ENCODE measurements around the gene SMOC2.

Gene SMOC2

DNA sequence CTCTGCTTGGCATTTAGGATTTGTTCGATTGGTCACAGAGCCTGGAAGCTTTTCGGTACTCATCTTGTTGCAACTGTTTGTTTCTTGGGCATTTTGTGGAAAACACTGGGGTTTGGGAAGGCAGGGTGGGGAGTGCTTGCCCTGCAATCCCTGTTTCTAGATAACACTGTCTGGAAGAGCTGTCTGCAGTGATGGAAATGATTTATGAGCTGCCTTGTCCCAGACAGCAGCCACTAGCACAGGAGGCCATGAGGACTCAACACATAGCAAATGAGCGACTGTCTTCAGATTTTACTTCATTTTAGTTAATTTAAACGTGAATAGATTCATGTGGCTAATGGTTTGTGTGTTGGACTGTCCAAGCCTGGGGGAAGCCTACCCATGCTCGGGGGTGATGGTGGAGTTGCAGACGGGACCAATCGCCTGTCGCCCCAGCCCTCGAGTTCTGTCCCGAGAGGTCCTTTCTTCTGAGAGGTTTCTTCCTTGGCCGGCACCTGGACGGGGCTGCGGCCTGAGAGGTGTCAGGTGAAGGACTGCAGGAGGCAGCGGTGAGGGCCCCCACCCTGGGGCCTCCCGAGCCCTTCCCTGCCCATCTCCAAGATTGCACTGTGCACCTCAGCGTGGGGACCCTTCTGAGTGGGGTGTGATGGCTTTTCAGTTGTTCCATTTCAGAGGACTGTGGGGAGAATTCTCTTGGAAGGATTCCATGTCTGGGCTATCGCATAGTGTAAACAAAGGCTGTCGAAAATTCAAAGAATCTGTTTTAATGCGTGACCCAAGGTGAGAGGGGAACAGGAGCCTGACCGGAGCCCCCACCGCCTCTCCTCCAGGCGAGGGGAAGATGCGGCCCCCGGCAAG, 55.4 kb downstream of the SMOC2 start:
- no peaks in the 10 kb centered on the region for H3K4me1 ChIP-seq (ENCODE audit: control insufficient read depth, insufficient read depth, low read length)
- POLR2A ChIA-PET: interaction anchor here (0.5 kb wide), 1 partner anchor 104 kb away, joined by 4 read pairs; no protein-coding TSS in a partner anchor
- H3K9me3 ChIP-seq (ENCODE audit: control insufficient read depth, insufficient read depth, low read depth, low read length): no peaks in the 10 kb centered on the region
- CTCF ChIA-PET: interaction anchor here (0.6 to 0.9 kb wide), 3 partner anchors 34 to 126 kb away, joined by 3 read pairs; no protein-coding TSS in a partner anchor
- no peak overlapping the region for H3K27ac ChIP-seq (ENCODE audit: extremely low read depth, low read depth, low read length)
- TF ChIP-seq ZNF549 (tag by site-specific recombination; IDR thresholded peaks at IDR 0.05): no peak
- TF ChIP-seq SP7 (tag by site-specific recombination; IDR thresholded peaks at IDR 0.05): no peak
- TF ChIP-seq ZNF785 (tag by site-specific recombination; IDR thresholded peaks at IDR 0.05): no peak
- no peak for TF ChIP-seq ZBTB6 (tag by site-specific recombination; IDR thresholded peaks at IDR 0.05)
- no peak for TF ChIP-seq ZNF600 (tag by site-specific recombination; IDR thresholded peaks at IDR 0.05)
- TF ChIP-seq, protein P1, sequence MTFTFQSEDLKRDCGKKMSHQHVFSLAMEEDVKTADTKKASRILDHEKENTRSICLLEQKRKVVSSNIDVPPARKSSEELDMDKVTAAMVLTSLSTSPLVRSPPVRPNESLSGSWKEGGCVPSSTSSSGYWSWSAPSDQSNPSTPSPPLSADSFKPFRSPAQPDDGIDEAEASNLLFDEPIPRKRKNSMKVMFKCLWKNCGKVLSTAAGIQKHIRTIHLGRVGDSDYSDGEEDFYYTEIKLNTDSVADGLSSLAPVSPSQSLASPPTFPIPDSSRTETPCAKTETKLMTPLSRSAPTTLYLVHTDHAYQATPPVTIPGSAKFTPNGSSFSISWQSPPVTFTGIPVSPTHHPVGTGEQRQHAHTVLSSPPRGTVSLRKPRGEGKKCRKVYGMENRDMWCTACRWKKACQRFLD (tag by site-specific recombination; IDR thresholded peaks at IDR 0.05): no peak
- no peak for TF ChIP-seq ZNF169 (tag by site-specific recombination; IDR thresholded peaks at IDR 0.05)
- no peak for TF ChIP-seq ZNF768 (tag by site-specific recombination; IDR thresholded peaks at IDR 0.05)
- no peak for TF ChIP-seq ZNF571 (tag by site-specific recombination; IDR thresholded peaks at IDR 0.05)
- H3K4me3 ChIP-seq (ENCODE audit: low read depth, low read length): no peak overlapping the region
- no peaks in the 10 kb centered on the region for H3K36me3 ChIP-seq (ENCODE audit: control insufficient read depth in 2 of 2, insufficient read depth in 1 of 2, low read length in 2 of 2)

DNA sequence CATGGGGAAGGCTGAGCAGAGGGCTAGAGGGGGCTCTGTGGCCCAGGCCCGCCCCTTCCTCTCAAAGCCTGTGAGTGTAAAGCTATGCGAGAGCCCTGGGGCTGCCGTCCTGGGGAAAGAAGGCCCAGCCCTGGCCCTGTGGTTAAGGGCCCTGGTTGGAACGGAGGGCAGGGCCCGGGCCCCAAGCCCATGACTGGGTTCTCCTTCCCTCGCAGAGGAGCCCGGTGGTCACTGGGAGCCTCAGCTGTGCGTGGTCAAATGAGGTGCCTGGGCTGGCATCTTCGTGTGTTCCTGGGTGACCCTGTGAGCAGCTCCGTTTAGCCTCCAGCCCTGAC, 56.0 kb downstream of the SMOC2 start:
- Histone ChIP-seq H3K27ac (ENCODE audit: extremely low read depth, low read depth, low read length) (no peak overlapping the region), H3K9me3 (ENCODE audit: control insufficient read depth, insufficient read depth, low read depth, low read length) (no peaks in the 10 kb centered on the region), H3K36me3 (ENCODE audit: control insufficient read depth in 2 of 2, insufficient read depth in 1 of 2, low read length in 2 of 2) (no peaks in the 10 kb centered on the region), H3K4me1 (ENCODE audit: control insufficient read depth, insufficient read depth, low read length) (no peaks in the 10 kb centered on the region), H3K4me3 (ENCODE audit: low read depth, low read length) (no peak overlapping the region)
- no peak for TF ChIP-seq KLF17 (tag by site-specific recombination; IDR thresholded peaks at IDR 0.05)
- no peak for TF ChIP-seq ZNF391 (tag by site-specific recombination; IDR thresholded peaks at IDR 0.05; ENCODE audit: borderline replicate concordance, low read depth)
- no peak for TF ChIP-seq ZNF10 (tag by site-specific recombination; IDR thresholded peaks at IDR 0.05)
- TF ChIP-seq ZNF624 (tag by site-specific recombination; IDR thresholded peaks at IDR 0.05): no peak
- TF ChIP-seq OVOL3 (tag by site-specific recombination; IDR thresholded peaks at IDR 0.05): no peak
- CTCF ChIA-PET: interaction anchor here (0.9 kb wide), 1 partner anchor 53 kb away, joined by 3 read pairs; no protein-coding TSS in a partner anchor
- POLR2A ChIA-PET: no interaction called here

- Histone ChIP-seq H3K9me3 (ENCODE audit: control insufficient read depth, insufficient read depth, low read depth, low read length) (no peaks in the 10 kb centered on the region), H3K27ac (ENCODE audit: extremely low read depth, low read depth, low read length) (no peak overlapping the region), H3K36me3 (ENCODE audit: control insufficient read depth in 2 of 2, insufficient read depth in 1 of 2, low read length in 2 of 2) (no peaks in the 10 kb centered on the region), H3K4me1 (ENCODE audit: control insufficient read depth, insufficient read depth, low read length) (no peaks in the 10 kb centered on the region), H3K4me3 (ENCODE audit: low read depth, low read length) (no peak overlapping the region)
- CTCF ChIA-PET: no interaction called here
- POLR2A ChIA-PET: no interaction called here
- TF ChIP-seq ZNF510 (tag by site-specific recombination; IDR thresholded peaks at IDR 0.05; ENCODE audit: insufficient replicate concordance): no peak
- TF ChIP-seq, protein P2, sequence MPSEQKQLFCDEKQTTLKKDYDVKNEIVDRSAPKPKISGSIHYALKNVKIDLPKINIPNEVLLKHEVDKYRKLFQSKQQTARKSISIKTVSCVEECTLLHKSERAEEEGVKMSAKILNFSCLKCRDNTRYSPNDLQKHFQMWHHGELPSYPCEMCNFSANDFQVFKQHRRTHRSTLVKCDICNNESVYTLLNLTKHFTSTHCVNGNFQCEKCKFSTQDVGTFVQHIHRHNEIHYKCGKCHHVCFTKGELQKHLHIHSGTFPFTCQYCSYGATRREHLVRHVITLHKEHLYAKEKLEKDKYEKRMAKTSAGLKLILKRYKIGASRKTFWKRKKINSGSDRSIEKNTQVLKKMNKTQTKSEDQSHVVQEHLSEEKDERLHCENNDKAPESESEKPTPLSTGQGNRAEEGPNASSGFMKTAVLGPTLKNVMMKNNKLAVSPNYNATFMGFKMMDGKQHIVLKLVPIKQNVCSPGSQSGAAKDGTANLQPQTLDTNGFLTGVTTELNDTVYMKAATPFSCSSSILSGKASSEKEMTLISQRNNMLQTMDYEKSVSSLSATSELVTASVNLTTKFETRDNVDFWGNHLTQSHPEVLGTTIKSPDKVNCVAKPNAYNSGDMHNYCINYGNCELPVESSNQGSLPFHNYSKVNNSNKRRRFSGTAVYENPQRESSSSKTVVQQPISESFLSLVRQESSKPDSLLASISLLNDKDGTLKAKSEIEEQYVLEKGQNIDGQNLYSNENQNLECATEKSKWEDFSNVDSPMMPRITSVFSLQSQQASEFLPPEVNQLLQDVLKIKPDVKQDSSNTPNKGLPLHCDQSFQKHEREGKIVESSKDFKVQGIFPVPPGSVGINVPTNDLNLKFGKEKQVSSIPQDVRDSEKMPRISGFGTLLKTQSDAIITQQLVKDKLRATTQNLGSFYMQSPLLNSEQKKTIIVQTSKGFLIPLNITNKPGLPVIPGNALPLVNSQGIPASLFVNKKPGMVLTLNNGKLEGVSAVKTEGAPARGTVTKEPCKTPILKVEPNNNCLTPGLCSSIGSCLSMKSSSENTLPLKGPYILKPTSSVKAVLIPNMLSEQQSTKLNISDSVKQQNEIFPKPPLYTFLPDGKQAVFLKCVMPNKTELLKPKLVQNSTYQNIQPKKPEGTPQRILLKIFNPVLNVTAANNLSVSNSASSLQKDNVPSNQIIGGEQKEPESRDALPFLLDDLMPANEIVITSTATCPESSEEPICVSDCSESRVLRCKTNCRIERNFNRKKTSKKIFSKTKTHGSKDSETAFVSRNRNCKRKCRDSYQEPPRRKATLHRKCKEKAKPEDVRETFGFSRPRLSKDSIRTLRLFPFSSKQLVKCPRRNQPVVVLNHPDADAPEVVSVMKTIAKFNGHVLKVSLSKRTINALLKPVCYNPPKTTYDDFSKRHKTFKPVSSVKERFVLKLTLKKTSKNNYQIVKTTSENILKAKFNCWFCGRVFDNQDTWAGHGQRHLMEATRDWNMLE (tag by site-specific recombination; conservative IDR thresholded peaks at IDR 0.05; ENCODE audit: low read depth): no peak
- TF ChIP-seq TRIM28 (IDR thresholded peaks at IDR 0.05; ENCODE audit: borderline replicate concordance, low read length): no peak
- TF ChIP-seq ZNF335 (tag by site-specific recombination; conservative IDR thresholded peaks at IDR 0.05): no peak
- TF ChIP-seq ZNF514 (tag by site-specific recombination; IDR thresholded peaks at IDR 0.05): no peak
- no peak for TF ChIP-seq YY2 (tag by site-specific recombination; IDR thresholded peaks at IDR 0.05)
- no peak for TF ChIP-seq HOXA7 (CRISPR knock-in tag; IDR thresholded peaks at IDR 0.05; ENCODE audit: borderline replicate concordance)
- TF ChIP-seq ZBTB7A (tag by site-specific recombination; IDR thresholded peaks at IDR 0.05; ENCODE audit: low read depth): no peak
- no peak for TF ChIP-seq ZNF785 (tag by site-specific recombination; IDR thresholded peaks at IDR 0.05)
- no peak for TF ChIP-seq ZNF544 (tag by site-specific recombination; IDR thresholded peaks at IDR 0.05)
- no peak for TF ChIP-seq ZNF112 (tag by site-specific recombination; IDR thresholded peaks at IDR 0.05)
Observed at GRCh38 chr6:168497381-168497780, 56.4 kb downstream of the SMOC2 start.

Data from HEK293 (cell line).